ENCODE data around the gene MROH8.
"Not testable (repeated sequence)": the region's sequence is repeated elsewhere in the genome, so short reads cannot be mapped to it uniquely, and the experiment has no call there.

The MROH8 gene

GRCh38 chr20:37154684-37155298 is 24.6 kb downstream of the MROH8 start:
- DNase-seq (ENCODE audit: low spot score): no peak

- DNase-seq (ENCODE audit: low spot score): no peak
Measured at GRCh38 chr20:37152284-37152683, 27.1 kb downstream of the MROH8 start.

- no peak for DNase-seq (ENCODE audit: low spot score)
Measured at GRCh38 chr20:37151529-37151928, 27.8 kb downstream of the MROH8 start.

GRCh38 chr20:37150864-37151263 is 28.5 kb downstream of the MROH8 start:
- DNase-seq (ENCODE audit: low spot score): not testable (repeated sequence)

- DNase-seq (ENCODE audit: low spot score): no peak
Measured at GRCh38 chr20:37147250-37147649, 32.1 kb downstream of the MROH8 start.

GRCh38 chr20:37144856-37145404 is 34.4 kb downstream of the MROH8 start:
- DNase-seq (ENCODE audit: low spot score): no peak

- DNase-seq (ENCODE audit: low spot score): no peak
Measured at GRCh38 chr20:37142708-37143107, 36.6 kb downstream of the MROH8 start.

GRCh38 chr20:37137547-37137946 is 41.8 kb downstream of the MROH8 start:
- DNase-seq (ENCODE audit: low spot score): no peak

GRCh38 chr20:37133952-37134351 is 45.4 kb downstream of the MROH8 start:
- no peak for DNase-seq (ENCODE audit: low spot score)

- DNase-seq (ENCODE audit: low spot score): no peak
Measured at GRCh38 chr20:37131486-37131885, 47.9 kb downstream of the MROH8 start.

- DNase-seq (ENCODE audit: low spot score): no peak
Measured at GRCh38 chr20:37128803-37129202, 50.5 kb downstream of the MROH8 start.

- DNase-seq (ENCODE audit: low spot score): not testable (repeated sequence)
Measured at GRCh38 chr20:37126290-37126689, 53.1 kb downstream of the MROH8 start.

- DNase-seq (ENCODE audit: low spot score): no peak
Measured at GRCh38 chr20:37123441-37123840, 55.9 kb downstream of the MROH8 start.

- no peak for DNase-seq (ENCODE audit: low spot score)
Measured at GRCh38 chr20:37120497-37120896, 58.9 kb downstream of the MROH8 start.

GRCh38 chr20:37119356-37120036 is 59.9 kb downstream of the MROH8 start:
- no peak for DNase-seq (ENCODE audit: low spot score)

GRCh38 chr20:37114012-37114411 is 65.3 kb downstream of the MROH8 start:
- DNase-seq (ENCODE audit: low spot score): no peak

GRCh38 chr20:37111926-37112455 is 67.4 kb downstream of the MROH8 start:
- DNase-seq (ENCODE audit: low spot score): no peak

- DNase-seq (ENCODE audit: low spot score): no peak
Measured at GRCh38 chr20:37108676-37109075, 70.7 kb downstream of the MROH8 start.

- DNase-seq (ENCODE audit: low spot score): no peak
Measured at GRCh38 chr20:37102571-37102970, 76.8 kb downstream of the MROH8 start.

- no peak for DNase-seq (ENCODE audit: low spot score)
Measured at GRCh38 chr20:37096415-37097041, 82.8 kb downstream of the MROH8 start.

GRCh38 chr20:37095599-37096414 is 83.5 kb downstream of the MROH8 start, which contains the start of gene RBL1:
TSS of gene RBL1 (minus strand) at chr20:37095997. CDS start at chr20:37095928, 69 bp downstream.
- peak; percentile 77 for DNase-seq (ENCODE audit: low spot score)

GRCh38 chr20:37095108-37095598 is 84.2 kb downstream of the MROH8 start:
- peak; percentile 26 for DNase-seq (ENCODE audit: low spot score)
